ENCODE results near the gene SH3BGRL3.
A peak's percentile ranks its signal among the peaks of the same experiment; 100 is the strongest.

The SH3BGRL3 gene

GRCh38 chr1:26277719-26278118 is 2.2 kb upstream of the SH3BGRL3 start:
- no peak for DNase-seq (ENCODE audit: low read depth in 3 of 3)

DNA sequence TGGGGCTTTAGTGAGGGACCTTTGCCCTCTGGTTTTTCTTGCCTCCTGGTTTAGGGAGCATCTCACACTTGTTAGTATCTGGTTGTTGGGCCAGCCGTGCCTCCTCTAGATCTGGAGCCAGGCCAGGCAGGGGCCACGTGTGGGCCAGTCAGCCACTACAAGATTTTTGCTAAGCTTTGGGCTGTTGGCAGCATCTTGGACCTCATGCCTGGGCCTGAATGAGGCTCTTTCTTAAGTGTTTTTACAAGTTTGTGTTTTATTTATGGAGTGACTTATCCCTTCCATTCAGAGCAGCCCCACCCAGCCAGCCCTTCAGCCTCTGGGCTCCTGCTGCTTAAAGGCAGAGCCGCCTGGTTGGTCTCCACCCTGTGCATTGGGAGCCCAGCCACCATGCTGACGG is 1.6 kb upstream of the SH3BGRL3 start:
- DNase-seq (ENCODE audit: low read depth in 3 of 3), result no peak

GRCh38 chr1:26278724-26279455 is 996 bp upstream of the SH3BGRL3 start:
- no peak for DNase-seq (ENCODE audit: low read depth in 3 of 3)

DNA sequence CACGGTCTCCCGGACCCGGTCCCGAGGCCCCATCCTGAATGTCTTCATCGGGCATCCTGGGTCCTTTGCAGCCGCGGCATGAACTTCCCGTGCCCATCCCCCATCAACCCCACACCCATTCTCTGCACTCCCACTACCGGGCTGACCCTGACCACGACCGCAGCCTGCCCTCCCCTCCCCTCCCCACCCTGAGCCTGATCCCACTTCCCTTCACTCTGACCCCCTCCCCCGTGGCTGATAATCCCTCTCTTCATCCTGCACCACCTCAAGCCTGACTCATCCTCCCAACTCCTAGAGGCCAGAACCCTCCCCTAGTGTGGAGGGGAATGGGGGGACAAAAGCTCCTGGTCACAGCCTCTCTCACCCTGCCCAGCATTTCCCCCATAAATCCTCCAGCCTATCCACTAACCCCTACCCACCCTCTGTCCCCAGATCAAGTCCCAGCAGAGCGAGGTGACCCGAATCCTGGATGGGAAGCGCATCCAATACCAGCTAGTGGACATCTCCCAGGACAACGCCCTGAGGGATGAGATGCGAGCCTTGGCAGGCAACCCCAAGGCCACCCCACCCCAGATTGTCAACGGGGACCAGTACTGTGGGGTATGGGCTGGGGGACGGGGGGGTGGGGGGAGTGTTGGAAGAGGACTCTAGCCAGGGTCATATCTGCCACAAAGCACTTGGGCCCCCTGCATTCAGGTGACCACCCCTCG is 602 bp downstream of the SH3BGRL3 start:
- DNase-seq (ENCODE audit: low read depth in 3 of 3), result no peak

GRCh38 chr1:26281091-26281958 is 1.4 kb downstream of the SH3BGRL3 start:
- DNase-seq (ENCODE audit: low read depth in 3 of 3), result no peak

DNA sequence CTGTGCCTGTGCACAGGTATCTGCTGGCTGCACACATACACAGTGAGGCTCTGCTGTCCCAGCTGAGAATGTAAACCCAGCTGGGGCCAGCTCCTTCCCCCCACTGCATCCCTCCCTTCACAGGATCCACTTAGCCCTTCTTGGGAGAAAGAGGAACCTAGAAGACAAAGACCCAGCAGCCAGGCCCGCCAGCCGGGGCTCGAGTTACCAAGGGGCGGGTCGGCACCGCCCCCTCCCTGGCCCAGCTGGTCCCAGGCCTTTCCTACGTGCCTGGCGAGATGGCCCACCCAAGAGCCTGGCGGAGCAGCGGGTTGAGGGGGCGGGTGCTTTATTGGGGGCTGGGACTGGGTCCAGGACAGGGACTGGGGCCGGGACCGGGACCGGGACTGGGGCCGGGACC is 2.1 kb downstream of the SH3BGRL3 start:
- DNase-seq (ENCODE audit: low read depth in 3 of 3), result no peak

DNA sequence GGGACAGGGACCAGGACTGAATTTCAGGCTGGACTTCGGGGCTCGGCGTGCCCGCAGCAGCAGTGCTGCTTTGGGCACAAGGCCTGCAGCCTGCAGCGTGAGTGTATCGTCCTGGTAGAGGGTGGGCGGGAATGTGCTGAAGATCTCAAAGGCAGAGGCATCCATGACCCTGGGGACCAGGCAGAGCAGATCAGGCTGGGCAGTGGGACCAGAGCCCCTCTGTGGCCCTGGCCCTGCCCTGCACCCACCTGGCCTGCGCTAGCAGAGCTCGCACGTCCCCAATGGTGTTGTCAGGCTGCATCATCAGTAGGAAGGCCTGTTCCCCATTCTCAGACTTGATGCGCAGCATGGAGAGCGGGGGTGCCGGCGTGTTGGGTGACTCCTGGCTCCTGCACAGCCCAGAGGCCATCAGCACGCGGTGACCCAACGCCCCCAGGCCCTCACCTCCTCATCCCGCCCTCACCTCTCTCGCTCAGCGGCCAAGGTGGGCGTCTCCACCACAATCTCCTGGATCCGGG is 2.6 kb downstream of the SH3BGRL3 start:
- DNase-seq (ENCODE audit: low read depth in 3 of 3), result no peak

DNA sequence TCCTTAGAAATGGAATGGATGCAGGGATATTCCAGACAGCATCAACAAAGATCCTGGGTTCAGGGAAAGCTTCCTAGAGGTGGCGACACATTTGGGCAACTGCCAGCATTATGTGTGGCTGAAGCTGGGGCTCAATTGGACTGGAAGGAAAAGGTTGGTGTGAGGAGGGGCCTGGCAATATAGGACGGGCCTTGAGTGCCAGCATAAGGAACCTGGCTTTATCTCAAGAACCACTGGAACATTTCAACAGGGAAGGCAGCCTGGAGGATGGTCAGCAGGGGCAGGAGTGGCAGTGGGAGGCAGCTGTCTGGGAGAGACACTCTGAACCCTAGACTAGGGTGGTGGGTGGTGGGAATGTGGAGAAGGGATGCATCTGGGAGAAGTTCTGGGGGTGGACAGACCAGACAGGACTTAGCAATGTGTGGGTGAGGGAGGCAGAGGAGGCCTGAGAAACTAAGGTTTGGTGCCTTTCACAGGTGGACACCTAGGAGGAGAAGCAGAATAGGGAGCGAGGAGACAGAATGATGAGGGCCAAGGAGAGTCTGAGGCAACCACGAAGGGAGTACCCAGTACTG is 3.5 kb downstream of the SH3BGRL3 start:
- DNase-seq (ENCODE audit: low read depth in 3 of 3), result no peak

GRCh38 chr1:26283871-26284596 is 4.1 kb downstream of the SH3BGRL3 start:
- DNase-seq (ENCODE audit: low read depth in 3 of 3), result no peak

DNA sequence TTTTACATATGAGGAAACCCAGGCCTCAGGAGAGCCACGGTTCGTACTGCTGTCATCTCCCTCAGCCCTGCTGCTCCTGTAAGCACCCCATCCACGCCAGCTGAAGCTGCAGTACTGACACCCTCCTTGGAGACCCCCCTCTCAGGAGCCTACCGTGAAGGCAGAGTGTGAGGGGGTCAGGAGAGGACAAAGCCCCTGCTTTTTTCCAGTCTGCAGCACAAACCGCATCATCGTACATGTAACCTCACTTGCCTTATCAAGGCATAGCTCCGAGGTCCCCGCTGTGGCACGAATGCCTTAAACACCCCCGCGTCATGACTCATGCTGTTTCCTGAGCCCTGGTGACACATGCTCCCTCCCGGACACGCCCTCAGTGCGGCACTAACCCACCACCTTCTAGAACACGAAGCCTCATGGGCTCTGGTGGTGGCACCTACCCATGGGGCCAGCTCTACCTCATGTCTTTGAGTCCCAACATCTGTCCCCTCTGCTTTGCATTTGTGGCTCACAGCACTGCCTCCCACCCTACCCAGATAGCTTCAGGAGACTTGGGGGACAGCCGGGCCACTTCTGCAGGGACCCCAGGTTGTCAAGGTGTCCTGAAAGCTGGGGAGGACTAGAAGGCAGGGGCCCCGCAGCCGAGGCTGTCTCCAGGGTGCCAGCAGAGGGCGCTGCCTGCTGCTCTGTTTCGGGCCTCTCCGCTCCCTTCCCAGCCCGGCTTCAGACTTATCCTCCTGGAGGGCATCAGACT is 4.9 kb downstream of the SH3BGRL3 start:
- peak; percentile 88 to 97 (median 95) for DNase-seq (ENCODE audit: low read depth in 3 of 3)

- DNase-seq (ENCODE audit: low read depth in 3 of 3), result no peak
Measured at GRCh38 chr1:26285366-26286063, 5.6 kb downstream of the SH3BGRL3 start.

DNA sequence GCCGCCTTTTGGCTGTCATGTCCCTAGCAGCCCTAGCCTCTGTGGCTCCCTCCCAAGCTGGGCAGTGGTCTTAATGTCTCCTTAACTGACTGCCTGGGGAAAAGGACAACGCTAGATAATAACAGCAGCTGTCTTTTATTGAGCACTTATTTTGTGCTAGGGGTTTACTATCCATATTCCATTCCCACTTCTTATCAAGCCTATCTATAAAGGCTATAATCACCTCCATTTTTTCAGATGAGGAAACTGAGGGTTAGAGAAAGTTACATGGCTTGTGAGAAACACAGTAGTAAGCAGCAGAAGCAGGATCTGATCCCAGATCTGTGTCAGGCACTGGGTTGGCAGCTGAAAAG is 6.2 kb downstream of the SH3BGRL3 start:
- DNase-seq (ENCODE audit: low read depth in 3 of 3), result no peak

- DNase-seq (ENCODE audit: low read depth in 3 of 3), result peak in 1 of 3 experiments; percentile 46
Measured at GRCh38 chr1:26287033-26287711, 7.3 kb downstream of the SH3BGRL3 start.

- no peak for DNase-seq (ENCODE audit: low read depth in 3 of 3)
Measured at GRCh38 chr1:26287811-26288210, 7.9 kb downstream of the SH3BGRL3 start.

- peak in 2 of 3 experiments; percentile 50 to 60 for DNase-seq (ENCODE audit: low read depth in 3 of 3)
Measured at GRCh38 chr1:26288311-26288941, 8.5 kb downstream of the SH3BGRL3 start.

DNA sequence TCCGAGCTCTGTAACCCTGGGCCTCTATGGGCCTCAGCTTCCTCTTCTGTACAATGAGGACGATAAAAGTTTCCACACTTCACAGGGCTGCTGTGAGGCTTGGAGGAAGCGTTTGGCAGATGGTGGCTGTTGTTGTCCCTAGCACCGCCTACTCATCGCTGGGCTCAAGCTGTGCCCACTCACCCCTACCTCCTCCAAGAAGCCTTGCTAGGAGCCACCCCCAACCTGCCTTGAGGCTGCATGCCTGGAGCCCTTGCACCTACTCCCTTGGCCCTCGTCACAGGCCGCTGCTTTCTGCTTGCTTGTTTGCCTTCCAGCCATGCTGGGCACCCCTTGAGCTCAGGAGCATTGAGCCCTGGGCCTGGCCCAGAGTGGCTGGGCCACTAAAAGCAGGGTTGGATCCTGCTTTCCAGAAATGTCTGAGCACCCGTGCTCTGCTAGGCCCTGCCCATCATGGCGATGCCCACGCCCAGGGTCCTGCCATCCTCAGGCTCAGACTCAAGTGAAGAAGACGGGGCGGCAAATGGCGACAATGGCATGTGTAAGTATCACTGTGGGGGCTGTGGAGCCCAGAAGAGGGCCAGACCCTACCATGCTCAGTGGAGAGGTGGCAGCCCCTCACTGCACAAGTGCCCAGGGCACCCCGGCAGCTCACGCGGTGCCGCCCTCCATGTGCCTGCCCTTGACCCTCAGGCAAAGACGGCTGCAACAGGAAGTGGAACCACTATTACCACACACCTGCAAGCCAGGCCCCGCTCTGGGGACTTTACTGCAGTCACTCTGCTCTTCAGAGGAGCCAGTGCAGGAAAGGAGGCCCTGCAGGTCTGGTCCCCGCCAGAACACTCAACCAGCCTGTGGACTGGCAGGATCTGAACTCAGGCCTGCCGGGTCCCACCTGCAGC is 9.5 kb downstream of the SH3BGRL3 start:
- no peak for DNase-seq (ENCODE audit: low read depth in 3 of 3)

DNA sequence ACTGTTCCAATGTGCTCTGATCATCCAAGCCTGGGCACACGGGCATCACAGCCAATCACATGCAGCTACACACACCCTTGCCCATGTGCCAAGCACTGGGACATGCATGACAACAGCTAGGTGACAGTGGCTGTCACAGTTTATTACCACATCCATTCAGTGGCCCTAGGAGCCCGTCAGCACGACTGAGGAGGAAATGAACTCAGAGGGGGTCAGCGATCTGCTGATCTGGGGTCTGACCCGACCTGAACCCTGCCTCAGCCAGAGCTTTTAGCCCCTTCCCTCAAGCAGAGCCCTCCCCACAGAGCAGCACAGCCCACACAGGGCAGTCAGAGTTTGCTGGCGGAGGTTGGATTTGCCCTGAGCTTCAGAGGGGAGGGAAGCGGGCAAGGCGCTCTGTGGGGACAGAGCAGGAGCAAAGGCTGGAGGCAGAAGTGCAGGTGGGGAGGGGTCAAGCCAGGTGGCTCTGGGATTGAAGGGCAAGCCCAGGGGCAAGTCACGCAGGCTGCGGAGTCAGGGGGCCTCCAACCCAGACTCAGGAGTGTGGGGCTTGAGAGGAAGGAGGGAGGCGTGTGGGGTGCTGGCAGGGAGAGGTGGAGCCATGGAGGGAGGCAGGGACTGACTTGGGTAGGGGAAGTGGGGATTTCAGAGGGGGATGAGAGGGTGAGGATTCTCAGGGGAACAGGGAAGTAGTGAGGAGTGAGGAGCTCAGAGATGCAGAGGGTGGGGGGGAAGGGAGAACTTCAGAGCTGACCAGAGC is 10.4 kb downstream of the SH3BGRL3 start:
- no peak for DNase-seq (ENCODE audit: low read depth in 3 of 3)

Measured in stimulated activated CD4-positive, alpha-beta T cell treated with anti-CD3 and anti-CD28 coated beads, TNF-alpha, amount 100 ng/mL, for 4 hours (primary cell).